Glutamatergic neuron (in vitro differentiated cells): ENCODE measurements around the gene SORCS1. TPM values are rescaled to one million over a fixed set of nuclear protein-coding genes. Genes with fewer than 3 reads are reported as not detected.

Experiments
- DNase-seq: peaks from one replicate; pipeline ENCODE4 v3.0.0; 2022
- H3K27ac Mint-ChIP-seq: one replicate; pipeline ENCODE4 v1.8.0; 2020; ENCODE audit warnings: mild to moderate bottlenecking, mixed read lengths, inconsistent platforms; ENCODE audit not compliant: unreplicated experiment
- H3K27me3 Mint-ChIP-seq: one replicate; pipeline ENCODE4 v1.8.0; 2020; ENCODE audit warnings: mild to moderate bottlenecking, moderate library complexity, mixed read lengths, inconsistent platforms; ENCODE audit not compliant: unreplicated experiment
- H3K36me3 Mint-ChIP-seq: one replicate; pipeline ENCODE4 v1.8.0; 2020; ENCODE audit warnings: mild to moderate bottlenecking, mixed read lengths, inconsistent platforms; ENCODE audit not compliant: unreplicated experiment
- H3K4me1 Mint-ChIP-seq: one replicate; pipeline ENCODE4 v1.8.0; 2020; ENCODE audit warnings: mild to moderate bottlenecking, low read depth, mixed read lengths, inconsistent platforms; ENCODE audit not compliant: unreplicated experiment
- H3K4me3 Mint-ChIP-seq: one replicate; pipeline ENCODE4 v1.8.0; 2020; ENCODE audit warnings: mild to moderate bottlenecking, mixed read lengths, inconsistent platforms; ENCODE audit not compliant: unreplicated experiment
- H3K9me3 Mint-ChIP-seq: one replicate; pipeline ENCODE4 v1.8.0; 2020; ENCODE audit warnings: mild to moderate bottlenecking, moderate library complexity, mixed read lengths, inconsistent platforms; ENCODE audit not compliant: unreplicated experiment
- total RNA-seq: library from RNA; stranded (reverse); fragmentation: NEBNext Ultra II Directional; extraction: Animal tissue kit (Norgen Biotek cat#: 25700); gene quantifications from one replicate; pipeline ENCODE4 v1.2.1, GENCODE V29; 2021; ENCODE audit not compliant: unreplicated experiment
- TF ChIP-seq, protein P1 (sequence below): fragments of 200-600 bp; sonication (generic); IDR thresholded peaks from one replicate; pipeline ENCODE4 v1.5.0; 2021; ENCODE audit not compliant: partially characterized antibody, unreplicated experiment

Gene SORCS1
- total RNA-seq, 1 donor from 2014 or later, result 3.3 TPM

- Mint-ChIP-seq H3K4me3 (no peak overlapping the region), H3K9me3 (no peaks in the 10 kb centered on the region), H3K36me3 (no peaks in the 10 kb centered on the region), H3K27ac (no peak overlapping the region), H3K4me1 (no peaks in the 10 kb centered on the region), H3K27me3 (peaks cover 2% of the 10 kb centered on the region)
- no peak for DNase-seq
- TF ChIP-seq, protein P1, sequence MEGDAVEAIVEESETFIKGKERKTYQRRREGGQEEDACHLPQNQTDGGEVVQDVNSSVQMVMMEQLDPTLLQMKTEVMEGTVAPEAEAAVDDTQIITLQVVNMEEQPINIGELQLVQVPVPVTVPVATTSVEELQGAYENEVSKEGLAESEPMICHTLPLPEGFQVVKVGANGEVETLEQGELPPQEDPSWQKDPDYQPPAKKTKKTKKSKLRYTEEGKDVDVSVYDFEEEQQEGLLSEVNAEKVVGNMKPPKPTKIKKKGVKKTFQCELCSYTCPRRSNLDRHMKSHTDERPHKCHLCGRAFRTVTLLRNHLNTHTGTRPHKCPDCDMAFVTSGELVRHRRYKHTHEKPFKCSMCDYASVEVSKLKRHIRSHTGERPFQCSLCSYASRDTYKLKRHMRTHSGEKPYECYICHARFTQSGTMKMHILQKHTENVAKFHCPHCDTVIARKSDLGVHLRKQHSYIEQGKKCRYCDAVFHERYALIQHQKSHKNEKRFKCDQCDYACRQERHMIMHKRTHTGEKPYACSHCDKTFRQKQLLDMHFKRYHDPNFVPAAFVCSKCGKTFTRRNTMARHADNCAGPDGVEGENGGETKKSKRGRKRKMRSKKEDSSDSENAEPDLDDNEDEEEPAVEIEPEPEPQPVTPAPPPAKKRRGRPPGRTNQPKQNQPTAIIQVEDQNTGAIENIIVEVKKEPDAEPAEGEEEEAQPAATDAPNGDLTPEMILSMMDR, result no peak
These were observed 193.1 kb downstream of the SORCS1 start for GRCh38 chr10:106971411-106971831.

DNA sequence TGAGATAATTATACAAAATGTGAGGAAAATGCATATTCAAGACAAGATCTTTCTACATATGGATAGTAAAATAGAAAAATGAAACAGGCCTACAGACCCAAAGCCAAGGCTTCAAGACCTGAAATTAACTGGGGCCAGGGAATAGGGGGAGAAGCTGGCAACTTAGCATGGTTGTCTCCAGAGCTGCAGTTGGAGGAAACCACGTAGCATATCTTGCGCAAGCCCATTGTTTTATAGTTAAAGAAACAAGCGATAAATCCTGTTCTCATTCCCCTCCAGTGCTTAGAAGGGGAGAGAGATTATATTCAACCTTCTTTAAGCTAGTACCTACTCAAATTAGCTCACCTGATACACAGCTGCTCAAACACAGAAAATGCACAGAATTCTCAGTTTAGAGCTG lies 197.1 kb downstream of the SORCS1 start:
- H3K4me1 Mint-ChIP-seq, result no peaks in the 10 kb centered on the region
- DNase-seq, result no peak

DNA sequence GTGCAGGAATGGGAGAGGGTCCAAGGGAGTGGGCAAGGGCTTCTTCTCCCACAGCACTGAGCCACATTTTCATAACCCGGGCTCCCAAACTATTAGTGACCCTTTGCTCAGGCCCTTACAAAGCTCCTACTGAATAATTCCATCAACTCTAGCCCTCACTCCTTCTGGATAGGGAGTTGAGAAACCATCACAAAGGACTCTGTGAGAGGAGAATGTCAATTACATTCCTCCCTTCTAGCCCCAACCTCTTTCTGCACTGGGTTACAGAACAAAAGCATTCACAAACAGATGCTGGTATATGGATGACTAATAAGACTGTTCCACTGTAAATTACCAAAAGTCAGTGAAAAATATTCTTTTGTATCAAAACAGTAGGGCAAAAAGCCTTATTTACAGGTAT lies 203.7 kb downstream of the SORCS1 start:
- no peak overlapping the region for H3K4me3 Mint-ChIP-seq
- no peaks in the 10 kb centered on the region for H3K9me3 Mint-ChIP-seq
- H3K36me3 Mint-ChIP-seq, result no peaks in the 10 kb centered on the region
- no peaks in the 10 kb centered on the region for H3K27me3 Mint-ChIP-seq
- no peaks in the 10 kb centered on the region for H3K4me1 Mint-ChIP-seq
- H3K27ac Mint-ChIP-seq, result no peak overlapping the region
- no peak for DNase-seq
- TF ChIP-seq, protein P1, result no peak

More for the DNA sequence above, 197.1 kb downstream of the SORCS1 start:
- H3K27ac Mint-ChIP-seq, result no peak overlapping the region
- TF ChIP-seq, protein P1, result no peak
- no peaks in the 10 kb centered on the region for H3K27me3 Mint-ChIP-seq
- no peaks in the 10 kb centered on the region for H3K9me3 Mint-ChIP-seq
- H3K36me3 Mint-ChIP-seq, result no peaks in the 10 kb centered on the region
- H3K4me3 Mint-ChIP-seq, result no peak overlapping the region

DNA sequence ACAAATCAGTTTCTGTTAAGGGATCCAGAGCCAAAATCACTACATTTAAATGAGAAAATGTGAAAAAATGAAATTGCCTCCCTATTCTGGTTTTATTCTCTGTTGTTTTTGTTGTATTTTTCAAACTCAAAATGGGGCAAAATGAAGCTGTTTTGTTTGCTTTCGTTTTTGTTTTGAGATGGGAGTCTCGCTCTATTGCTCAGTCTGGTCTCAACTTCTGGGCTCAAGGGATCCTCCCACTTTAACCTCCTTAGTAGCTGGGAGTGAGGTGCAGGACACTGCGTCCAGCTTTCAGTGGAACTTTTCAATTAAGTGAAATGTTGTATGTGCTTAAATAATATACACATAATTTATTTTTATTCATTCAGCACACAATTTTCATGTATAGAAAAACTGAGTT lies 205.0 kb downstream of the SORCS1 start:
- H3K27me3 Mint-ChIP-seq, result no peaks in the 10 kb centered on the region

DNA sequence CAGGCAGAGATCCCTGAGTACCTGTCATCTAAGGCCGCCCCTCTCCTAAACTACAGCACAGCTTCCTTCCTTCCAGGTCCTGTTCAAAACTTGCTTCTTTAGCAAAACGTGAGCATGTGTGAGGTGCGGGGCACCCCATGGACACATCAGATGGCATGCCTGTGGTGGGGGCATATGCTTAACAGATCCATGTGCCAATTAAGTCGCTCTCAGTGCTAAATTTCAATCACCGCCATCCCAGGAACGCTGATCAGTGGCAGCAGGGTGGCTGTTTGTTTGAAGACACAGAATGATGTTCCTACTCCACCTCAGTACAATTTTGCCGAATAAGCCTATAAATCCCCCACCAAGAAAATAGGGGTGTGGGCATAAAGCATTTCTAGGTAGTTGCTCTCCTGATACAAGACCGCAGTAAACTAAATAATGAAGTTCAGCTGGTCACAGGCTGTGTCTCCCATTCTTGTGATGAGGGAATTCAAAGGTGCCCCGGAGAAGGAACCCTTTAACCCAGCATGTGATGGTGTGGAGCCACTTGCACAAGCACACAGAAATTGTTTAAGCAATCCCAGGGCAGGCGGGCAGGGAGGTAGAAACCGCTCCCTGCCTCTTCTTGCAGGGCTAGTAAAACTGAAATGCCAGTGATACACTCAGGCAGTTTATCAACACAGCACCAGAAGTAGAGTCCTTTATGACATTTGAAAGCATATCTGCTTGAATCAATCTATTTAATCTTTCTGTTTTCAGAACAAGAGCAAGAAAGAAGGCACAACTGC lies 205.7 kb downstream of the SORCS1 start:
- no peak for DNase-seq
- H3K27ac Mint-ChIP-seq, result no peak overlapping the region
- no peaks in the 10 kb centered on the region for H3K27me3 Mint-ChIP-seq
- H3K4me1 Mint-ChIP-seq, result no peaks in the 10 kb centered on the region
- TF ChIP-seq, protein P1, result no peak
- no peaks in the 10 kb centered on the region for H3K9me3 Mint-ChIP-seq
- H3K36me3 Mint-ChIP-seq, result no peaks in the 10 kb centered on the region
- H3K4me3 Mint-ChIP-seq, result no peak overlapping the region

More for the DNA sequence above, 205.0 kb downstream of the SORCS1 start:
- no peak for DNase-seq
- no peak overlapping the region for H3K27ac Mint-ChIP-seq
- no peaks in the 10 kb centered on the region for H3K9me3 Mint-ChIP-seq
- H3K4me3 Mint-ChIP-seq, result no peak overlapping the region
- no peaks in the 10 kb centered on the region for H3K4me1 Mint-ChIP-seq
- H3K36me3 Mint-ChIP-seq, result no peaks in the 10 kb centered on the region
- TF ChIP-seq, protein P1, result no peak
